SK-N-SH (cell line): ENCODE data around the gene FIGNL2. TPM values are rescaled to one million over a fixed set of nuclear protein-coding genes. Genes with fewer than 3 reads are reported as not detected.

ENCODE experiments used
- CTCF ChIA-PET: fragments of 300-600, 350-600 bp; formaldehyde crosslinking; extraction: SDS; loops from one replicate; lab custom pipeline; 2021; lab: Yijun Ruan, JAX
- POLR2A ChIA-PET: fragments of 350-600 bp; sonication (Branson Sonifier 250); formaldehyde crosslinking; extraction: SDS; loops from one replicate; lab custom pipeline; 2020; ENCODE audit warnings: antibody characterized with exemption, inconsistent platforms; lab: Yijun Ruan, JAX
- DNase-seq: peaks from one replicate; pipeline ENCODE4 v3.0.0; 2012
- H2AFZ ChIP-seq: fragments of 200-600 bp; sonication (generic); 2 replicates; pipeline ENCODE4 v1.8.1; 2016; ENCODE audit warnings: antibody characterized with exemption, mild to moderate bottlenecking, low read depth
- H3F3A ChIP-seq: fragments of 200-600 bp; sonication (generic); replicated peaks from 2 replicates; pipeline ENCODE3; 2016; ENCODE audit warnings: antibody characterized with exemption, mild to moderate bottlenecking; ENCODE audit not compliant: insufficient read depth
- H3K27ac ChIP-seq, 2 experiments: fragments of 200-500 bp in 1 of 2; fragments of 200-600 bp in 1 of 2; sonication (Bioruptor generic) in 1 of 2; sonication (generic), shearing (Covaris generic) in 1 of 2; 2 replicates each; pipeline versions ENCODE4 v1.5.1 to v1.6.1; 2014 to 2016; ENCODE audit warnings: low read depth in 2 of 2, inconsistent platforms in 1 of 2, low read length in 1 of 2, mild to moderate bottlenecking in 1 of 2, mixed read lengths in 1 of 2
- H3K27me3 ChIP-seq: fragments of 200-600 bp; sonication (generic), shearing (Covaris generic); 2 replicates; pipeline ENCODE4 v1.6.1; 2016; ENCODE audit warnings: mixed run types; ENCODE audit not compliant: insufficient read depth
- H3K36me3 ChIP-seq, 2 experiments: fragments of 200-500 bp in 1 of 2; fragments of 200-600 bp in 1 of 2; sonication (Bioruptor generic) in 1 of 2; sonication (generic) in 1 of 2; replicated peaks in 1 of 2; 2 replicates each; pipeline versions ENCODE3 to v1.5.1; 2014 to 2016; ENCODE audit warnings: low read length in 1 of 2, mild to moderate bottlenecking in 1 of 2; ENCODE audit not compliant: insufficient read depth in 2 of 2, control insufficient read depth in 1 of 2
- H3K4me1 ChIP-seq, 2 experiments: fragments of 200-500 bp in 1 of 2; fragments of 200-600 bp in 1 of 2; sonication (Bioruptor generic) in 1 of 2; sonication (generic), shearing (Covaris generic) in 1 of 2; 2 replicates each; pipeline versions ENCODE4 v1.5.1 to v1.6.1; 2014 to 2016; ENCODE audit warnings: low read depth in 1 of 2, low read length in 1 of 2, mixed run types in 1 of 2; ENCODE audit not compliant: insufficient read depth in 2 of 2, control insufficient read depth in 1 of 2
- H3K4me2 ChIP-seq: fragments of 200-600 bp; sonication (generic), shearing (Covaris generic); 2 replicates; pipeline ENCODE4 v1.6.1; 2017; ENCODE audit warnings: mixed run types
- H3K4me3 ChIP-seq, 2 experiments: fragments of 200-500 bp in 1 of 2; fragments of 200-600 bp in 1 of 2; sonication (Bioruptor generic) in 1 of 2; sonication (generic), shearing (Covaris generic) in 1 of 2; 2 replicates each; pipeline versions ENCODE4 v1.5.1 to v1.8.1; 2014 to 2016; ENCODE audit warnings: low read depth in 2 of 2, inconsistent platforms in 1 of 2, low read length in 1 of 2, mild to moderate bottlenecking in 1 of 2, mixed read lengths in 1 of 2, moderate library complexity in 1 of 2
- H3K79me2 ChIP-seq: fragments of 200-600 bp; sonication (generic); 2 replicates; pipeline ENCODE4 v1.8.1; 2017; ENCODE audit warnings: mild to moderate bottlenecking; ENCODE audit not compliant: insufficient read depth
- H3K9ac ChIP-seq: fragments of 200-600 bp; sonication (generic); 2 replicates; pipeline ENCODE4 v1.6.1; 2017; ENCODE audit warnings: mixed run types
- H3K9me2 ChIP-seq: fragments of 200-600 bp; sonication (generic); 2 replicates; pipeline ENCODE4 v1.6.1; 2017; ENCODE audit warnings: mixed run types
- H3K9me3 ChIP-seq: fragments of 200-600 bp; sonication (generic); 2 replicates; pipeline ENCODE4 v1.6.1; 2017; ENCODE audit warnings: mixed run types, mild to moderate bottlenecking, moderate library complexity
- H4K20me1 ChIP-seq: fragments of 200-600 bp; sonication (generic); 2 replicates; pipeline ENCODE4 v1.6.1; 2017; ENCODE audit warnings: mild to moderate bottlenecking, mixed run types; ENCODE audit not compliant: insufficient read depth
- FOSL2 ChIP-seq: IDR thresholded peaks from 2 replicates; pipeline ENCODE4 v1.4.0; 2012; ENCODE audit warnings: low read depth, mild to moderate bottlenecking, moderate library complexity, borderline replicate concordance
- FOXJ3 ChIP-seq: sonication (generic); formaldehyde crosslinking; IDR thresholded peaks from 2 replicates; pipeline ENCODE4 v1.5.1; 2020; ENCODE audit warnings: mild to moderate bottlenecking, missing genetic modification reagents
- FOXM1 ChIP-seq: IDR thresholded peaks from 2 replicates; pipeline ENCODE4 v1.4.0; 2012; ENCODE audit warnings: low read depth, mild to moderate bottlenecking
- JUND ChIP-seq: IDR thresholded peaks from 2 replicates; pipeline ENCODE4 v1.4.0; 2012
- MXI1 ChIP-seq: IDR thresholded peaks from 2 replicates; pipeline ENCODE4 v1.6.1; 2012; ENCODE audit warnings: mild to moderate bottlenecking, low read depth, low read length, improper control_type of control experiment
- NFIC ChIP-seq: IDR thresholded peaks from 2 replicates; pipeline ENCODE4 v1.4.0; 2012; ENCODE audit warnings: borderline replicate concordance
- NRF1 ChIP-seq: IDR thresholded peaks from 2 replicates; pipeline ENCODE4 v1.6.1; 2012; ENCODE audit warnings: low read depth, mild to moderate bottlenecking, low read length
- RCOR1 ChIP-seq: fragments of 150-350 bp; IDR thresholded peaks from 2 replicates; pipeline ENCODE4 v1.6.1; 2017; ENCODE audit warnings: antibody characterized with exemption, low read length
- RFX5 ChIP-seq: IDR thresholded peaks from 2 replicates; pipeline ENCODE4 v1.6.1; 2012; ENCODE audit warnings: mild to moderate bottlenecking, improper control_type of control experiment, low read length
- SMC3 ChIP-seq: IDR thresholded peaks from 2 replicates; pipeline ENCODE4 v1.6.1; 2012; ENCODE audit warnings: low read depth, low read length, improper control_type of control experiment
- TAF1 ChIP-seq: IDR thresholded peaks from 2 replicates; pipeline ENCODE4 v1.6.1; 2012; ENCODE audit warnings: low read depth, mild to moderate bottlenecking, low read length, moderate library complexity, borderline replicate concordance
- TCF12 ChIP-seq: IDR thresholded peaks from 2 replicates; pipeline ENCODE4 v1.4.0; 2012
- USF2 ChIP-seq: fragments of 150-350 bp; IDR thresholded peaks from 2 replicates; pipeline ENCODE4 v1.6.1; 2017; ENCODE audit warnings: antibody characterized with exemption, low read length, low read depth, borderline replicate concordance
- WGBS: methylation state at CpG from one replicate; pipeline ENCODE4 v1.1.6; 2017; ENCODE audit warnings: low lambda C conversion rate; 5-methylcytosine and 5-hydroxymethylcytosine counted together
- polyA plus RNA-seq, 3 experiments: library from polyadenylated mRNA; depleted of rRNA; stranded (reverse); fragments of >200 nt; gene quantifications; 2 replicates each; pipeline ENCODE4 v1.2.3, GENCODE V29; 2012
- TF ChIP-seq, protein P1 (sequence below): IDR thresholded peaks from 2 replicates; pipeline ENCODE4 v1.6.1; 2012; ENCODE audit warnings: mild to moderate bottlenecking, low read depth, low read length, moderate library complexity

Gene FIGNL2
- polyA plus RNA-seq, 1 of the 3 experiments (the other 2 are of a cell fraction) = 0.05 TPM

DNA sequence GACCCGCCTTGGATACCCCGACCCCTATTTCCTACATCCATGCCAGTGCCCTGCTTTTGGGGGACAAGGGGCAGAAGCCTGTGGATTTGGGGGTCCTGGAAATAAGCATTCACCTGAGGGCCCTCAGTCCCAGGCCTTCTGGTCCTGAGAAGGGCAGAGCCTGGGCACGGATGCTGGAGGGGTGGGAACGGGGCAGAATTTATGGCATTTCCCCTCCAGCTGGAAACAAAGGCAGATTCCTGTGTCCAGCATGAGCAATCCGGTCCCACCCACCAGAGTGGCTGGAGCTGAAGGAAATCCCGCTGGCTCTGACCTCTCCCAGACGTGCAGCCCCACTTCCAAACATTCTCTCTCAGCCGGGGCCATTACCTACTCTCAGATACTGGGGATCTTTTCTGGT lies 48.7 kb upstream of the FIGNL2 start:
- Histone ChIP-seq H3K9me3 (no peaks in the 10 kb centered on the region), H2AFZ (no peak overlapping the region), H3K79me2 (no peaks in the 10 kb centered on the region), H3K4me2 (no peak overlapping the region), H3K27me3 (no peaks in the 10 kb centered on the region), H3K9me2 (no peaks in the 10 kb centered on the region), H3F3A (no peaks in the 10 kb centered on the region), H3K27ac (no peak overlapping the region), H3K4me1 (peaks cover 0 to 9% of the 10 kb centered on the region in 2 experiments; a peak in 1 of 4 replicates), H3K9ac (no peak overlapping the region), H3K36me3 (no peaks in the 10 kb centered on the region), H4K20me1 (no peaks in the 10 kb centered on the region), H3K4me3 (no peak overlapping the region)
- TF ChIP-seq TAF1 = no peak
- TF ChIP-seq USF2 = no peak
- peak; percentile 12 for DNase-seq
- WGBS = 75% methylated on average over 5 of the region's 8 CpGs
- POLR2A ChIA-PET = no interaction called here
- CTCF ChIA-PET = interaction anchor here (1.0 to 11.9 kb wide), 10 partner anchors 8 to 125 kb away, joined by 4 to 141 read pairs (median 27); no protein-coding TSS in a partner anchor

- no peak overlapping the region for H3K27ac ChIP-seq
Observed at GRCh38 chr12:51896236-51896635, 47.7 kb upstream of the FIGNL2 start.

More at GRCh38 chr12:51896236-51896635, 47.7 kb upstream of the FIGNL2 start:
- Histone ChIP-seq H3K79me2 (no peaks in the 10 kb centered on the region), H3F3A (no peaks in the 10 kb centered on the region), H3K9ac (no peak overlapping the region), H3K9me3 (no peaks in the 10 kb centered on the region), H2AFZ (no peak overlapping the region), H3K9me2 (no peaks in the 10 kb centered on the region), H3K4me3 (no peak overlapping the region), H3K27me3 (no peaks in the 10 kb centered on the region), H3K4me2 (no peak overlapping the region), H4K20me1 (no peaks in the 10 kb centered on the region), H3K36me3 (no peaks in the 10 kb centered on the region), H3K4me1 (peaks cover 0 to 9% of the 10 kb centered on the region in 2 experiments; a peak in 1 of 4 replicates)
- POLR2A ChIA-PET = no interaction called here
- DNase-seq = peak; percentile 10
- WGBS = 83% methylated on average over 3 of the region's 3 CpGs
- no peak for TF ChIP-seq RCOR1
- TF ChIP-seq NRF1 = no peak
- no peak for TF ChIP-seq MXI1
- TF ChIP-seq RFX5 = no peak
- no peak for TF ChIP-seq NFIC
- TF ChIP-seq FOXJ3 = no peak
- TF ChIP-seq JUND = no peak
- TF ChIP-seq FOXM1 = no peak
- no peak for TF ChIP-seq TCF12
- TF ChIP-seq, protein P1, sequence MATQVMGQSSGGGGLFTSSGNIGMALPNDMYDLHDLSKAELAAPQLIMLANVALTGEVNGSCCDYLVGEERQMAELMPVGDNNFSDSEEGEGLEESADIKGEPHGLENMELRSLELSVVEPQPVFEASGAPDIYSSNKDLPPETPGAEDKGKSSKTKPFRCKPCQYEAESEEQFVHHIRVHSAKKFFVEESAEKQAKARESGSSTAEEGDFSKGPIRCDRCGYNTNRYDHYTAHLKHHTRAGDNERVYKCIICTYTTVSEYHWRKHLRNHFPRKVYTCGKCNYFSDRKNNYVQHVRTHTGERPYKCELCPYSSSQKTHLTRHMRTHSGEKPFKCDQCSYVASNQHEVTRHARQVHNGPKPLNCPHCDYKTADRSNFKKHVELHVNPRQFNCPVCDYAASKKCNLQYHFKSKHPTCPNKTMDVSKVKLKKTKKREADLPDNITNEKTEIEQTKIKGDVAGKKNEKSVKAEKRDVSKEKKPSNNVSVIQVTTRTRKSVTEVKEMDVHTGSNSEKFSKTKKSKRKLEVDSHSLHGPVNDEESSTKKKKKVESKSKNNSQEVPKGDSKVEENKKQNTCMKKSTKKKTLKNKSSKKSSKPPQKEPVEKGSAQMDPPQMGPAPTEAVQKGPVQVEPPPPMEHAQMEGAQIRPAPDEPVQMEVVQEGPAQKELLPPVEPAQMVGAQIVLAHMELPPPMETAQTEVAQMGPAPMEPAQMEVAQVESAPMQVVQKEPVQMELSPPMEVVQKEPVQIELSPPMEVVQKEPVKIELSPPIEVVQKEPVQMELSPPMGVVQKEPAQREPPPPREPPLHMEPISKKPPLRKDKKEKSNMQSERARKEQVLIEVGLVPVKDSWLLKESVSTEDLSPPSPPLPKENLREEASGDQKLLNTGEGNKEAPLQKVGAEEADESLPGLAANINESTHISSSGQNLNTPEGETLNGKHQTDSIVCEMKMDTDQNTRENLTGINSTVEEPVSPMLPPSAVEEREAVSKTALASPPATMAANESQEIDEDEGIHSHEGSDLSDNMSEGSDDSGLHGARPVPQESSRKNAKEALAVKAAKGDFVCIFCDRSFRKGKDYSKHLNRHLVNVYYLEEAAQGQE = no peak
- TF ChIP-seq SMC3 = no peak
- no peak for TF ChIP-seq FOSL2
- CTCF ChIA-PET = interaction anchor here (0.8 to 11.9 kb wide), 14 partner anchors 9 to 126 kb away, joined by 3 to 141 read pairs (median 13); no protein-coding TSS in a partner anchor
